Subcutaneous adipose tissue (tissue), 4 donors: Measurements from ENCODE around the gene OOSP1. TPM values are rescaled to one million over a fixed set of nuclear protein-coding genes. Genes with fewer than 3 reads are reported as not detected.

Source experiments
- total RNA-seq, 4 donors: library from RNA; depleted of rRNA; stranded (reverse); fragments of >200 nt; gene quantifications; one replicate each; pipeline ENCODE4 v1.1.0, GENCODE V29; 2016
- TF ChIP-seq, protein P1 (sequence below): fragments of 450-650 bp; IDR thresholded peaks from one replicate; pipeline ENCODE4 v1.5.1; 2016; ENCODE audit warnings: low read depth, mild to moderate bottlenecking, control low read depth, antibody characterized with exemption, moderate library complexity

Gene OOSP1
- total RNA-seq, 4 donors from 2014 or later: not detected

DNA sequence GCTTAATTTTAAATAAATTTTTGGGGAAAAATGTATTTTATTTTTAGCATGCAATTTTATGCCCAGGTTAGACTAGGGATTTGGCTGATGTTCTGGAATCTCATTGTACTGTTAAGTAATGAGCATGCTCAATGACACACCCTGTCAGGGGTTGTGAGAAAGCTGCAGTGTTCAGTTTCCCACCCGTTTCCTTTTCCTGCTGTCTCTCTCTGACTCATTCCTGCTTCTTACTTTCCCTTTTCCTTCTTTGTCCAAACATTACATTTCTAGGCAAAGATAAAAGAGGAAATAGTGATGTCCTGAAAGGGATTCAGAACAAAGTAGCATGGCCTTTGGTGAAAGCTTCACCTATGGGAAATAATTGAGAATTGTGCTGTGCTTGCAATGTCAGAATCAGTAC lies 36.9 kb upstream of the OOSP1 start:
- TF ChIP-seq, protein P1, sequence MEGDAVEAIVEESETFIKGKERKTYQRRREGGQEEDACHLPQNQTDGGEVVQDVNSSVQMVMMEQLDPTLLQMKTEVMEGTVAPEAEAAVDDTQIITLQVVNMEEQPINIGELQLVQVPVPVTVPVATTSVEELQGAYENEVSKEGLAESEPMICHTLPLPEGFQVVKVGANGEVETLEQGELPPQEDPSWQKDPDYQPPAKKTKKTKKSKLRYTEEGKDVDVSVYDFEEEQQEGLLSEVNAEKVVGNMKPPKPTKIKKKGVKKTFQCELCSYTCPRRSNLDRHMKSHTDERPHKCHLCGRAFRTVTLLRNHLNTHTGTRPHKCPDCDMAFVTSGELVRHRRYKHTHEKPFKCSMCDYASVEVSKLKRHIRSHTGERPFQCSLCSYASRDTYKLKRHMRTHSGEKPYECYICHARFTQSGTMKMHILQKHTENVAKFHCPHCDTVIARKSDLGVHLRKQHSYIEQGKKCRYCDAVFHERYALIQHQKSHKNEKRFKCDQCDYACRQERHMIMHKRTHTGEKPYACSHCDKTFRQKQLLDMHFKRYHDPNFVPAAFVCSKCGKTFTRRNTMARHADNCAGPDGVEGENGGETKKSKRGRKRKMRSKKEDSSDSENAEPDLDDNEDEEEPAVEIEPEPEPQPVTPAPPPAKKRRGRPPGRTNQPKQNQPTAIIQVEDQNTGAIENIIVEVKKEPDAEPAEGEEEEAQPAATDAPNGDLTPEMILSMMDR: no peak

DNA sequence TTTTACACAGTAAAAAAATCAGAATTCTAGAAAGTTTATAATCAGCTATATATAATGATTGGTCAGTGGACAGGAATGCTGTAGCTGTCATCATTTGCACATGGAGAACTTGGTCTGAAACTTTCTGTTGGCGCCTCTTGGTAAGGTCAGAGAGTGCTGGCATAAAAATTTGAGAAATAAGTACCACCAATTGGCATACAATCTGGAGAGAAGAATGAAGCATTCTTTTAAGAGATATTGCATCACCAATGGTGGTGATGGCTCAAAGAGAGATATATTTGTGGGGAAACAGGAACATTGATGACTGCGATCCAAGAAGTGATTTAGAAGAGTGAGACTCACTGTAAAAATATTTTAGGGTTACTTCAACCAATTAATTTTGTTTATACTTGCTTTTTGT lies 19.8 kb upstream of the OOSP1 start:
- TF ChIP-seq, protein P1: no peak

DNA sequence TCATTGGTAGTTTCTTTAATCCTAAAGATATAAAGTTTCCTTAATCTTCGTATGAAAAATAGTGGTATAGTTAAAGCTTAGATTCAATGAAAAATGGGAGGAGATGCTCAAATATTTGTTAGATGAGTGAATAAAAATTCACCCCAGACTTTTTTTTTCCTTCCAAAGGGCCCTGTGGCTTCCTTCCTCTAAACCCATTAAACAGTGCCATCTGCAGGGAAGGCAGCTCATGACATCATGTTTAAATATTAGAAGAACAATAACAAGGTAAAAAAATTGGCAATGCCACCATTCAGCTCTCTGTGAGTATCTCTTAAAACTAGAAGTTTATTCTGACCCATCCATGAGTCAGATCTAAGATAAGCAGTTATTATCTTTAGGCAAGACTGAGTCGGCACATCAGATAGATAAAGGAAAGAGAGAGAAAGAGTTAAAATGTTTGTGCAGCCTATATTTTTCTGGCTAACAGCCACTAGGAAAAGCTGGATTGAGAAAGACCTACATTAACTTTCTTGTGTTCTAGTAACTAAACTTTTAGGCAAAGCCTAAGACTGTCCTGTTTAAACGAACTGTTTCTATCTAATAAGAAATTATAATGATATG lies 19.1 kb upstream of the OOSP1 start:
- TF ChIP-seq, protein P1: no peak

DNA sequence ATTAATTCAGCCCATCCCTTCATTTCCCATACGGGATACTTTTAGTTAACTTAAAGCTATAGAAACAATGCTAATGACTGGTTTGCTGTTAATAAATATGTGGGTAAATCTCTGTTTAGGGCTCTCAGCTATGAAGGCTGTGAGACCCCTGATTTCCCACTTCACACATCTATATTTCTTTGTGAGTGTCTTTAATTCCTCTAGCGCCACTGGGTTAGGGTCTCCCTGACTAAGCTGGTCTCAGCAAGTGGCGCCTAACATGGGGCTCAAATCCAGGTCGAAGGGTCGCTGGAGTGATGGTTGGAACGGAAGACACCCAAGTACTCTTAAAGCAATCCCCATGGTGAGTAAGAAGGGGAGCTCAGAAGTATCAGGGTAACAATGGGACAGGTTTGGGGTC lies 14.4 kb upstream of the OOSP1 start:
- TF ChIP-seq, protein P1: no peak

DNA sequence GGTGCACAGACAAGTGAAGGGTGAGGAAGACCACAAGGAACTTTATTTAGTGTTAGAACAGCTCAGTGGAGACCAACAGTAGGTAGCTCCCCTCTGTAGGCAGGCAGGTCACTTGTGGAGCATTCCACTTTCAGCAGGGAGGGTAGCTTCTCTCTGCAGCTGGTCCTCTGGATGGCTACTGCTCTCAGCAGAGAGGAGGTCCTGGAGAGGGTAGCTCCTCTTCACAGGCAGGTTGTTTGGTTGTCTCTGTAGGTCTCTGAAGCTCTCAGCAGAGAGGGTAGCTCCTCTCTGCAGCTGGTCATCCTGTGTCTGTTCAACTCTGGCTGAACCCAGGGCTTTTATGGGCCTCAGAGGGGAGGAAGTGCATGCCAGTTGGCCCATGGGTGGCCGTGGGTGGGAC lies 6.5 kb upstream of the OOSP1 start:
- TF ChIP-seq, protein P1: no peak

DNA sequence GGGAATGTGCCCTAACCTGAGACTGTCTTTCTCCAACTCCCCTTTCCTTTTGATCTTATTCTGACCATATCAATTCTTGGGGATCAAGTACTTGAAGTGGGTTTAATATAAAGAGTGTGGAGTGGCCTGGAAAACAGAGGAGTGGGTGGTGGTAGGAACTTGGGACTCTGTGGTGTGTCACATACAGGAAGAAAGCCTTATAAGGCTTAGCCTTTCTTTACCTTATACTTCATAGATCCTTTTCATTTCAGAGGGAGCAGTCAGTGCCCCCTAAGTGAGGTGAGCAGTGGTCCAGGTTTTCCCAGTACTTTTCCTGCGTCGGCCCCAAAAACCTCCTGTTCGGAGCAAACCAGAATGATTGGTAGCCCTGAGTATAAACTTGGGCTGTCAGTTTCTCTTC lies 486 bp downstream of the OOSP1 start:
- TF ChIP-seq, protein P1: no peak

DNA sequence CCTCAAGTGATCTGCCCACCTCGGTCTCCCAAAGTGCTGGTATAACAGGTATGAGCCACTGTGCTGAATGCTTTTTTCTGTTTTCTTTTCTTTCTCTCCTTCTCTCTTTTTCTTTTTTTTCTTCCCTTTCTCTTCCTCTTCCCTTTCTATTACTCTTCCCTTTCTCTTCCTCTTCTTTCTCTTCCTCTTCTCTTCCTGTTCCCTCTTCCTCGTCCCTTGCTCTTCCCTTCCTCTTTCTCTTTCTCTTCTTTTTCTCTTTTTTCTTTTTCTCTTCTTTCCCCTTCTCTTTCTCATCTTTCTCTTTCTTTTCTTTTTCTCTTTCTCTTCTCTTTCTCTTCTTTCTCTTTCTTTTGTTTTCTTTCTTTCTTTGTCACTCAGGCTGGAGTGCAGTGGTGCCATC lies 1.2 kb downstream of the OOSP1 start:
- TF ChIP-seq, protein P1: no peak
